GM18526 (cell line): ENCODE data around the gene OXGR1.

Experiments
- POLR2A ChIP-seq: IDR thresholded peaks from 3 replicates; pipeline ENCODE4 v1.6.1; 2011; ENCODE audit not compliant: insufficient read length; ENCODE audit errors: extremely low read depth

Gene OXGR1

GRCh38 chr13:96947343-96947910 lies 46.8 kb downstream of the OXGR1 start:
- TF ChIP-seq POLR2A = no peak

- no peak for TF ChIP-seq POLR2A
These were observed 47.5 kb downstream of the OXGR1 start for GRCh38 chr13:96946709-96947311.

- no peak for TF ChIP-seq POLR2A
These were observed 53.3 kb downstream of the OXGR1 start for GRCh38 chr13:96940961-96941360.

- TF ChIP-seq POLR2A = no peak
These were observed 58.4 kb downstream of the OXGR1 start for GRCh38 chr13:96935901-96936300.
